ENCODE measurements around the gene ZC3H12C.

The ZC3H12C gene

DNA sequence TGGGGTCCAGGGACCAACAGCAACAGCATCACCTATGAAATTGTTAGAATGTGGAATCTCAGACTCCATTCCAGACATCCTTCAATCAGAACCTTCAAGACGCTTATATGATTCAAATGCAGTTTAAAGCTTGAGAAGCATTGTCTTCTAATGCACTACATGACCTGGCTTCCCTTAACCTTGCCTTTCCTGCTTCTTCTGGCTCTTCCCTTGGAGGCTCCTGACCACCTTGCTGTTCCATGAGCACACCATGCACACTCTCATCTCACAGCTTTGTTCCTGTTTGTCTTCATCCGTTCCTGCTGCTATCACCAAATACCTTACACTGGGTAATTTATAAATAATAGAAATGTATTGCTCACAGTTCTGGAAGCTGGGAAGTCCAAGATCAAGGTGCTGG lies 26.1 kb downstream of the ZC3H12C start:
- H4K20me1 ChIP-seq (ENCODE audit: insufficient read depth), result no peaks in the 10 kb centered on the region
- no peak overlapping the region for H3K27ac ChIP-seq
- no peaks in the 10 kb centered on the region for H3K36me3 ChIP-seq (ENCODE audit: insufficient read depth)
- H3K9ac ChIP-seq, result no peak overlapping the region
- no peaks in the 10 kb centered on the region for H3K79me2 ChIP-seq (ENCODE audit: insufficient read depth, low read depth)
- TF ChIP-seq, protein P1, sequence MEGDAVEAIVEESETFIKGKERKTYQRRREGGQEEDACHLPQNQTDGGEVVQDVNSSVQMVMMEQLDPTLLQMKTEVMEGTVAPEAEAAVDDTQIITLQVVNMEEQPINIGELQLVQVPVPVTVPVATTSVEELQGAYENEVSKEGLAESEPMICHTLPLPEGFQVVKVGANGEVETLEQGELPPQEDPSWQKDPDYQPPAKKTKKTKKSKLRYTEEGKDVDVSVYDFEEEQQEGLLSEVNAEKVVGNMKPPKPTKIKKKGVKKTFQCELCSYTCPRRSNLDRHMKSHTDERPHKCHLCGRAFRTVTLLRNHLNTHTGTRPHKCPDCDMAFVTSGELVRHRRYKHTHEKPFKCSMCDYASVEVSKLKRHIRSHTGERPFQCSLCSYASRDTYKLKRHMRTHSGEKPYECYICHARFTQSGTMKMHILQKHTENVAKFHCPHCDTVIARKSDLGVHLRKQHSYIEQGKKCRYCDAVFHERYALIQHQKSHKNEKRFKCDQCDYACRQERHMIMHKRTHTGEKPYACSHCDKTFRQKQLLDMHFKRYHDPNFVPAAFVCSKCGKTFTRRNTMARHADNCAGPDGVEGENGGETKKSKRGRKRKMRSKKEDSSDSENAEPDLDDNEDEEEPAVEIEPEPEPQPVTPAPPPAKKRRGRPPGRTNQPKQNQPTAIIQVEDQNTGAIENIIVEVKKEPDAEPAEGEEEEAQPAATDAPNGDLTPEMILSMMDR (conservative IDR thresholded peaks at IDR 0.05; ENCODE audit: low read depth, low read length), result no peak
- H3K4me3 ChIP-seq (IDR thresholded peaks at IDR 0.05; ENCODE audit: insufficient read depth, low read depth, low read length), result no peak overlapping the region
- no peak overlapping the region for H3K4me2 ChIP-seq
- H3K4me1 ChIP-seq (ENCODE audit: low read depth, poor library complexity, severe bottlenecking), result no peaks in the 10 kb centered on the region
- H3K27me3 ChIP-seq (ENCODE audit: insufficient read depth, low read depth), result no peaks in the 10 kb centered on the region
- H2AFZ ChIP-seq (ENCODE audit: low read depth), result no peak overlapping the region

DNA sequence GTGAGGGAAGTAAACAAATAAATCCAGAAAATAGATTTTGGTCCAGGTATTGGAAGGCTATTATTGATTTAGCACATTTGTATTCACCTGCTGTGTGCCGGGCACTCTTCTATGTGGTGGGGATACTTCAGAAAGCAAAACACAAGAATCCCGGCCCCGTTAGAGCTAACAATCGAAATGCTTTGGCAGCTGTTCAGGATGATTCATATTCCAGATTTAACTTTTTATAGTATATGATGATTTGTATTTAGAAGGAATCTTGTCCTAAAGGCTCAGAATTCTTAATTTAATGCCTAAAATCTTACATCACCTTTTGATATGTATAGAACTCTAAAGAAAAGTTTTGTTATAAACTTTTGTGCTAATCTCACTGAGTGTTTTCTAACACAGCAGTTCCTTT lies 28.0 kb downstream of the ZC3H12C start:
- Histone ChIP-seq H3K4me2 (no peak overlapping the region), H4K20me1 (ENCODE audit: insufficient read depth) (no peaks in the 10 kb centered on the region), H3K9ac (no peak overlapping the region), H3K27ac (no peak overlapping the region), H2AFZ (ENCODE audit: low read depth) (no peak overlapping the region), H3K36me3 (ENCODE audit: insufficient read depth) (no peaks in the 10 kb centered on the region), H3K4me3 (IDR thresholded peaks at IDR 0.05; ENCODE audit: insufficient read depth, low read depth, low read length) (no peak overlapping the region), H3K27me3 (ENCODE audit: insufficient read depth, low read depth) (no peaks in the 10 kb centered on the region), H3K79me2 (ENCODE audit: insufficient read depth, low read depth) (no peaks in the 10 kb centered on the region), H3K4me1 (ENCODE audit: low read depth, poor library complexity, severe bottlenecking) (no peaks in the 10 kb centered on the region)
- TF ChIP-seq, protein P1 (conservative IDR thresholded peaks at IDR 0.05; ENCODE audit: low read depth, low read length), result no peak

DNA sequence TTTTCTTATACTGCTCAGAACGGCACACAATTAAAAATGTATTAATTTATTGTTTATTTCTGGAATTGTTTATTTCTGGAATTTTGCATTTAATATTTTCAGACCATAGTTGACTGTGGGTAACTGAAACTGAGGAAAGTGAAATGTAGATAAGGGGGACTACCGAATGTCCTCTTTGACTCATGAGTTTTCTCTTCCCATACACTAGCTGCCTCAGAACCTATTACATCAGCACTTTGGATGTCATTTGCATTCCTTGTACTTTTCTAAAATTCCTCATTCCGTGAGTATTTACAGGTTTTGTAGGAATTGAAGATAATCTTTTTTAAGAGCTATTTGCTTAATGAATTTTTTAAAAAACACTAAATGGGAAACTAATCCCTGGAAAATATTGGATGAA lies 29.8 kb downstream of the ZC3H12C start:
- no peaks in the 10 kb centered on the region for H3K4me1 ChIP-seq (ENCODE audit: low read depth, poor library complexity, severe bottlenecking)
- no peaks in the 10 kb centered on the region for H3K27me3 ChIP-seq (ENCODE audit: insufficient read depth, low read depth)
- TF ChIP-seq, protein P1 (conservative IDR thresholded peaks at IDR 0.05; ENCODE audit: low read depth, low read length), result no peak
- H3K27ac ChIP-seq, result no peak overlapping the region
- no peak overlapping the region for H2AFZ ChIP-seq (ENCODE audit: low read depth)
- no peak overlapping the region for H3K4me3 ChIP-seq (IDR thresholded peaks at IDR 0.05; ENCODE audit: insufficient read depth, low read depth, low read length)
- H3K4me2 ChIP-seq, result no peak overlapping the region
- no peak overlapping the region for H3K9ac ChIP-seq
- H3K79me2 ChIP-seq (ENCODE audit: insufficient read depth, low read depth), result no peaks in the 10 kb centered on the region
- no peaks in the 10 kb centered on the region for H4K20me1 ChIP-seq (ENCODE audit: insufficient read depth)
- H3K36me3 ChIP-seq (ENCODE audit: insufficient read depth), result no peaks in the 10 kb centered on the region

DNA sequence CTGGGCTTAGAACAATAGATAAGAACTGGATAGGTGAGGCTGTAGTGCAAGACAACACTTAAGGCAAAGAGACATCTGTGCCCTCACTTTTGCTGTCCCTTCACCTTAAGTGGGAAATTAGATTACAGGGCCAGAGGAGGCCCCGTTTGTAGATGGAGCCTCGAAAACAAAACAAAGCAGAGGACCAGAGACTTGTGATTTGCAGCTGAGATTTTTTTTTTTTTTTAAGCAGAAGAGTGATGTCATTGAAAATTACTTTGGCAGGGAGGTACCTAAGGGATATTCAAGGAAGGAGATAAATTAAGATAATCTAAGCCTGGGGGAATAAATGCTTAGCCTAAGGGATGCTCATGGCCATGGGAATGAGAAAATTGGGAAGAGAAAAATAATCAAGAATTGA lies 31.4 kb downstream of the ZC3H12C start:
- Histone ChIP-seq H3K27me3 (ENCODE audit: insufficient read depth, low read depth) (no peaks in the 10 kb centered on the region), H3K36me3 (ENCODE audit: insufficient read depth) (no peaks in the 10 kb centered on the region), H3K4me1 (ENCODE audit: low read depth, poor library complexity, severe bottlenecking) (no peaks in the 10 kb centered on the region), H3K4me3 (IDR thresholded peaks at IDR 0.05; ENCODE audit: insufficient read depth, low read depth, low read length) (no peak overlapping the region), H2AFZ (ENCODE audit: low read depth) (no peak overlapping the region), H3K4me2 (no peak overlapping the region), H3K79me2 (ENCODE audit: insufficient read depth, low read depth) (no peaks in the 10 kb centered on the region), H3K9ac (no peak overlapping the region), H3K27ac (no peak overlapping the region), H4K20me1 (ENCODE audit: insufficient read depth) (no peaks in the 10 kb centered on the region)
- TF ChIP-seq, protein P1 (conservative IDR thresholded peaks at IDR 0.05; ENCODE audit: low read depth, low read length), result no peak

All from KMS-11 (cell line).